K562 (cell line): ENCODE measurements around the gene SAMD11. TPM values are rescaled to one million over a fixed set of nuclear protein-coding genes. Genes with fewer than 3 reads are reported as not detected.

ENCODE experiments used
- CBX1 ChIP-seq: sonication (generic); IDR thresholded peaks from 2 replicates; pipeline ENCODE4 v1.6.1; 2016; ENCODE audit warnings: antibody characterized with exemption, low read depth, mild to moderate bottlenecking
- CREB1 ChIP-seq, 2 experiments: sonication (generic) in 1 of 2; formaldehyde crosslinking in 1 of 2; IDR thresholded peaks; 2 replicates each; pipeline versions ENCODE4 v1.6.1 to v1.8.0; 2012 to 2022; ENCODE audit warnings: inconsistent platforms in 1 of 2, mild to moderate bottlenecking in 1 of 2, missing genetic modification reagents in 1 of 2, moderate library complexity in 1 of 2
- HIVEP1 ChIP-seq: fragments of 250-450 bp; sonication (Bioruptor Pico); IDR thresholded peaks from 2 replicates; pipeline ENCODE4 v1.4.0; 2020; ENCODE audit warnings: mild to moderate bottlenecking
- KAT8 ChIP-seq: fragments of 450-650 bp; IDR thresholded peaks from 2 replicates; pipeline ENCODE4 v1.6.1; 2016; ENCODE audit warnings: low read depth, mild to moderate bottlenecking
- PML ChIP-seq: IDR thresholded peaks from 2 replicates; pipeline ENCODE4 v1.6.1; 2012; ENCODE audit warnings: low read length, inconsistent platforms
- REST ChIP-seq, 2 experiments: fragments of 450-650 bp; formaldehyde crosslinking in 1 of 2; IDR thresholded peaks; 2 replicates each; pipeline versions ENCODE4 v1.4.0 to v1.6.1; 2014 to 2020; ENCODE audit warnings: mild to moderate bottlenecking in 2 of 2, borderline replicate concordance in 1 of 2, low read depth in 1 of 2
- VEZF1 ChIP-seq: fragments of 200-800 bp; sonication (Bioruptor generic); IDR thresholded peaks from 2 replicates; pipeline ENCODE4 v1.6.1; 2017; ENCODE audit warnings: missing genetic modification characterization, missing compliant biosample characterization
- YBX1 ChIP-seq: fragments of 450-650 bp; IDR thresholded peaks from 2 replicates; pipeline ENCODE4 v1.7.1; 2016; ENCODE audit warnings: mild to moderate bottlenecking
- ZNF324 ChIP-seq: fragments of 250-450 bp; sonication (Bioruptor Pico); IDR thresholded peaks from 2 replicates; pipeline ENCODE4 v1.4.0; 2020; ENCODE audit warnings: mild to moderate bottlenecking
- ZNF699 ChIP-seq: fragments of 250-450 bp; sonication (Bioruptor Pico); IDR thresholded peaks from 2 replicates; pipeline ENCODE4 v1.8.0; 2021; ENCODE audit warnings: mild to moderate bottlenecking, moderate library complexity; ENCODE audit not compliant: insufficient replicate concordance
- polyA plus RNA-seq, 8 experiments: library from polyadenylated mRNA; depleted of rRNA in 4 of 8; stranded (reverse) in 5 of 8; unstranded in 3 of 8; fragments of >200 nt; fragmentation: Nextera tagmentation in 2 of 8; fragmentation: Illumina TruSeq in 1 of 8; extraction: Ambion mirVana in 2 of 8; extraction: Trizol in 1 of 8; gene quantifications; 2 replicates each; pipeline versions ENCODE4 v1.2.1 to v1.2.3, GENCODE V29; 2011 to 2014; ENCODE audit warnings: inconsistent platforms in 1 of 8, missing spikeins in 1 of 8
- total RNA-seq, 7 experiments: library from RNA; depleted of rRNA in 6 of 7; stranded (reverse); fragments of >200 nt in 6 of 7; fragmentation: Illumina TruSeq in 2 of 7; extraction: Trizol in 2 of 7; gene quantifications; 2 replicates each; pipeline versions ENCODE4 v1.2.1 to v1.2.3, GENCODE V29; 2011 to 2021; ENCODE audit warnings: low replicate concordance in 1 of 7
- TF ChIP-seq, protein P1 (sequence below): fragments of 250-450 bp; sonication (Bioruptor Pico); IDR thresholded peaks from 2 replicates; pipeline ENCODE4 v1.4.0; 2020; ENCODE audit warnings: mild to moderate bottlenecking

The SAMD11 gene
- total and polyA plus RNA-seq, 9 of the 15 experiments (the other 6 are each of a cell fraction or from before 2014, with no cell fraction given) = 0.07 to 0.82 (median 0.11) TPM; not detected in 2

DNA sequence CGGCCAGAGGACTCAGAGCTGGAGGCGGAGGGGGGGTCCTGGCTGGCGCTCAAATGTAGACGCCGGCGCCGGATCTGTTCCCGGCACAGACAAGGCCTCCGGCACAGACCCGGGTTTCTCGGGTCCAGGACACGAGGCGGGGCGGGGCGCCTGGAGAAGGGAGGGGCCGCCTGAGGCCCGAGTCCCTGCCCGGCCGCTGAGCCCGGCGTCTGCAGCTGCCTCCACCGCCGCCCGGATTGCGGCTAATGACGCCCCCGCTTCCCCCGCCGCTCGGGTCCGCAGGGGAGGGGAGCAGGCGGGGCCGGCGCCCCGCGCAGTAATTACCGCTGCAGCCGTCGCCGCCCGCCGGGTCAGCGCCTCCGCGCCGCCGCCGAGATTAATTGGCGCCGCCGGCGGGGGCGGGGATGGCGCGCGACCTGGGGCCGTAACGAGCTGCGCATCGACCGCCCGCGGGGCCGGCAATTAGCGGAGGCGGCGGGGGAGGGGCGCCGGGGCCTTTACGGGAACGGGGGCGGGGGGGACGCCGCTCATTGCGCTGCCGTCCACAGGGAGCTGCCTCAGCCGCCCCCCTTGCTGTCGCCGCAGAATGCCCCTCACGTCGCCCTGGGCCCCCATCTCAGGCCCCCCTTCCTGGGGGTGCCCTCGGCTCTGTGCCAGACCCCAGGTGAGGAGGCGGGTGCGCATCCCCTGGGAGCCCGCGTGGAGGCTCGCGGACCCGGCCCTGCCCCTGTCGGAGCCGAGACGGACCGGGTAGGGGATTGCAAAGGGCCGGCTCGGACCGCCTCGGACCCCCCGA, 18.1 kb downstream of the SAMD11 start (continued):
- TF ChIP-seq CREB1 (IDR thresholded peaks at IDR 0.05) (peak; percentile 92), CREB1 (CRISPR knock-in tag; IDR thresholded peaks at IDR 0.05) (peak; percentile 78), ZNF324 (no peak), VEZF1 (peak; percentile 87), ZNF699 (CRISPR knock-in tag) (no peak), PML (no peak), KAT8 (no peak), REST (IDR thresholded peaks at IDR 0.05; ENCODE audit: borderline replicate concordance) (no peak), REST (CRISPR knock-in tag; IDR thresholded peaks at IDR 0.05; ENCODE audit: low read depth) (no peak), HIVEP1 (CRISPR knock-in tag) (no peak), CBX1 (no peak), YBX1 (no peak)
- TF ChIP-seq, protein P1, sequence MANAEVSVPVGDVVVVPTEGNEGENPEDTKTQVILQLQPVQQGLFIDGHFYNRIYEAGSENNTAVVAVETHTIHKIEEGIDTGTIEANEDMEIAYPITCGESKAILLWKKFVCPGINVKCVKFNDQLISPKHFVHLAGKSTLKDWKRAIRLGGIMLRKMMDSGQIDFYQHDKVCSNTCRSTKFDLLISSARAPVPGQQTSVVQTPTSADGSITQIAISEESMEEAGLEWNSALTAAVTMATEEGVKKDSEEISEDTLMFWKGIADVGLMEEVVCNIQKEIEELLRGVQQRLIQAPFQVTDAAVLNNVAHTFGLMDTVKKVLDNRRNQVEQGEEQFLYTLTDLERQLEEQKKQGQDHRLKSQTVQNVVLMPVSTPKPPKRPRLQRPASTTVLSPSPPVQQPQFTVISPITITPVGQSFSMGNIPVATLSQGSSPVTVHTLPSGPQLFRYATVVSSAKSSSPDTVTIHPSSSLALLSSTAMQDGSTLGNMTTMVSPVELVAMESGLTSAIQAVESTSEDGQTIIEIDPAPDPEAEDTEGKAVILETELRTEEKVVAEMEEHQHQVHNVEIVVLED (CRISPR knock-in tag) = no peak
